Measurements from ENCODE around the gene ASB5.
"Not testable (repeated sequence)": the region's sequence is repeated elsewhere in the genome, so short reads cannot be mapped to it uniquely, and the experiment has no call there.

DNA sequence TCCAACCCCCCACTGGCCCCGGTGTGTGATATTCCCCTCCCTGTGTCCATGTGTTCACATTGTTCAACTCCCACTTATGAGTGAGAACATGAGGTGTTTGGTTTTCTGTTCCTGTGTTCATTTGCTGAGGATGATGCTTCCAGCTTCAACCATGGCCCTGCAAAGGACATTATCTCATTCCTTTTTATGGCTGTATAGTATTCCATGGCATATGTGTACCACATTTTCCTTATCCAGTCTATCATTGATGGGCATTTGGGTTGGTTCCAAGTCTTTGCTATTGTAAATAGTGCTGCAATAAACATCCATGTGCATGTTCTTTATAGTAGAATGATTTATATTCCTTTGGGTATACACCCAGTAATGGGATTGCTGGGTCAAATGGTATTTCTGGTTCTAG is 10.5 kb upstream of the ASB5 start:
- TF ChIP-seq, protein P1, sequence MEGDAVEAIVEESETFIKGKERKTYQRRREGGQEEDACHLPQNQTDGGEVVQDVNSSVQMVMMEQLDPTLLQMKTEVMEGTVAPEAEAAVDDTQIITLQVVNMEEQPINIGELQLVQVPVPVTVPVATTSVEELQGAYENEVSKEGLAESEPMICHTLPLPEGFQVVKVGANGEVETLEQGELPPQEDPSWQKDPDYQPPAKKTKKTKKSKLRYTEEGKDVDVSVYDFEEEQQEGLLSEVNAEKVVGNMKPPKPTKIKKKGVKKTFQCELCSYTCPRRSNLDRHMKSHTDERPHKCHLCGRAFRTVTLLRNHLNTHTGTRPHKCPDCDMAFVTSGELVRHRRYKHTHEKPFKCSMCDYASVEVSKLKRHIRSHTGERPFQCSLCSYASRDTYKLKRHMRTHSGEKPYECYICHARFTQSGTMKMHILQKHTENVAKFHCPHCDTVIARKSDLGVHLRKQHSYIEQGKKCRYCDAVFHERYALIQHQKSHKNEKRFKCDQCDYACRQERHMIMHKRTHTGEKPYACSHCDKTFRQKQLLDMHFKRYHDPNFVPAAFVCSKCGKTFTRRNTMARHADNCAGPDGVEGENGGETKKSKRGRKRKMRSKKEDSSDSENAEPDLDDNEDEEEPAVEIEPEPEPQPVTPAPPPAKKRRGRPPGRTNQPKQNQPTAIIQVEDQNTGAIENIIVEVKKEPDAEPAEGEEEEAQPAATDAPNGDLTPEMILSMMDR (optimal IDR thresholded peaks at IDR 0.05 in 1 of 3, IDR thresholded peaks at IDR 0.05 in 1 of 3, conservative IDR thresholded peaks at IDR 0.05 in 1 of 3; ENCODE audit: extremely low read depth in 1 of 3, insufficient read depth in 2 of 3, low read length in 3 of 3): not testable (repeated sequence)
- not testable (repeated sequence) for TF ChIP-seq EZH2 (IDR thresholded peaks at IDR 0.05; ENCODE audit: low read length)

Data from keratinocyte (primary cell).